HEK293 (cell line): ENCODE data around the gene TGFB3.
A peak's percentile ranks its signal among the peaks of the same experiment; 100 is the strongest.

Experiments used
- BCL11A ChIP-seq: fragments of 450-650 bp; formaldehyde crosslinking; IDR thresholded peaks from 2 replicates; pipeline ENCODE4 v1.5.1; 2016; ENCODE audit warnings: low read depth, missing biosample characterization, missing genetic modification characterization
- IKZF3 ChIP-seq: fragments of 450-650 bp; IDR thresholded peaks from 2 replicates; pipeline ENCODE4 v1.5.0; 2018; ENCODE audit warnings: missing biosample characterization, mild to moderate bottlenecking, missing genetic modification characterization, moderate library complexity
- KLF7 ChIP-seq: fragments of 450-650 bp; formaldehyde crosslinking; IDR thresholded peaks from 2 replicates; pipeline ENCODE4 v1.5.1; 2016; ENCODE audit warnings: missing biosample characterization, missing genetic modification characterization, borderline replicate concordance
- PRDM1 ChIP-seq: fragments of 450-650 bp; formaldehyde crosslinking; IDR thresholded peaks from 2 replicates; pipeline ENCODE4; 2016; ENCODE audit warnings: missing biosample characterization, missing genetic modification characterization
- SETDB1 ChIP-seq: IDR thresholded peaks from one replicate; pipeline ENCODE4 v1.6.1; 2017; ENCODE audit warnings: mild to moderate bottlenecking, low read length, moderate library complexity, mixed read lengths; ENCODE audit not compliant: insufficient read length
- SP3 ChIP-seq: fragments of 450-650 bp; formaldehyde crosslinking; IDR thresholded peaks from 2 replicates; pipeline ENCODE4 v1.5.1; 2016; ENCODE audit warnings: missing biosample characterization, missing genetic modification characterization
- SP7 ChIP-seq: fragments of 450-650 bp; formaldehyde crosslinking; IDR thresholded peaks from 2 replicates; pipeline ENCODE4 v1.5.1; 2016; ENCODE audit warnings: missing biosample characterization, missing genetic modification characterization
- TRIM28 ChIP-seq: IDR thresholded peaks from 2 replicates; pipeline ENCODE4 v1.6.1; 2011; ENCODE audit warnings: low read length, control low read depth, borderline replicate concordance
- ZBTB1 ChIP-seq: fragments of 450-650 bp; formaldehyde crosslinking; IDR thresholded peaks from 2 replicates; pipeline ENCODE4 v1.5.1; 2016; ENCODE audit warnings: missing biosample characterization, missing genetic modification characterization
- ZBTB48 ChIP-seq: fragments of 450-650 bp; formaldehyde crosslinking; IDR thresholded peaks from 2 replicates; pipeline ENCODE4 v1.5.1; 2016; ENCODE audit warnings: missing biosample characterization, missing genetic modification characterization
- ZBTB7A ChIP-seq: fragments of 450-650 bp; formaldehyde crosslinking; IDR thresholded peaks from 2 replicates; pipeline ENCODE4 v1.5.1; 2016; ENCODE audit warnings: low read depth, missing biosample characterization, missing genetic modification characterization
- ZFP3 ChIP-seq: fragments of 450-650 bp; formaldehyde crosslinking; IDR thresholded peaks from 2 replicates; pipeline ENCODE4 v1.5.1; 2016; ENCODE audit warnings: low read depth, missing biosample characterization, missing genetic modification characterization
- ZFP41 ChIP-seq: fragments of 450-650 bp; formaldehyde crosslinking; IDR thresholded peaks from 2 replicates; pipeline ENCODE4 v1.5.1; 2016; ENCODE audit warnings: missing biosample characterization, missing genetic modification characterization, borderline replicate concordance
- ZNF114 ChIP-seq: fragments of 450-650 bp; formaldehyde crosslinking; IDR thresholded peaks from 2 replicates; pipeline ENCODE4 v1.5.0; 2017; ENCODE audit warnings: missing biosample characterization, missing genetic modification characterization
- ZNF175 ChIP-seq: fragments of 450-650 bp; formaldehyde crosslinking; IDR thresholded peaks from 2 replicates; pipeline ENCODE4 v1.5.1; 2016; ENCODE audit warnings: missing biosample characterization, missing genetic modification characterization
- ZNF214 ChIP-seq: fragments of 450-650 bp; formaldehyde crosslinking; IDR thresholded peaks from 2 replicates; pipeline ENCODE4 v1.5.1; 2017; ENCODE audit warnings: missing biosample characterization, mild to moderate bottlenecking, missing genetic modification characterization, borderline replicate concordance
- ZNF239 ChIP-seq: fragments of 450-650 bp; formaldehyde crosslinking; IDR thresholded peaks from 2 replicates; pipeline ENCODE4 v1.5.1; 2016; ENCODE audit warnings: missing biosample characterization, missing genetic modification characterization
- ZNF324 ChIP-seq: fragments of 450-650 bp; formaldehyde crosslinking; IDR thresholded peaks from 2 replicates; pipeline ENCODE4 v1.5.1; 2016; ENCODE audit warnings: missing biosample characterization, missing genetic modification characterization
- ZNF394 ChIP-seq: fragments of 450-650 bp; formaldehyde crosslinking; IDR thresholded peaks from 2 replicates; pipeline ENCODE4 v1.5.1; 2016; ENCODE audit warnings: missing biosample characterization, missing genetic modification characterization, mild to moderate bottlenecking, moderate library complexity, borderline replicate concordance
- ZNF48 ChIP-seq: fragments of 450-650 bp; formaldehyde crosslinking; IDR thresholded peaks from 2 replicates; pipeline ENCODE4 v1.5.1; 2016; ENCODE audit warnings: missing biosample characterization, missing genetic modification characterization
- ZNF529 ChIP-seq: fragments of 450-650 bp; formaldehyde crosslinking; IDR thresholded peaks from 2 replicates; pipeline ENCODE4 v1.5.1; 2017; ENCODE audit warnings: missing genetic modification characterization, missing biosample characterization; ENCODE audit not compliant: insufficient replicate concordance
- ZNF596 ChIP-seq: fragments of 450-650 bp; IDR thresholded peaks from 2 replicates; pipeline ENCODE4 v1.5.0; 2018; ENCODE audit warnings: missing biosample characterization, mild to moderate bottlenecking, missing genetic modification characterization, moderate library complexity
- ZNF658 ChIP-seq: fragments of 450-650 bp; formaldehyde crosslinking; IDR thresholded peaks from 2 replicates; pipeline ENCODE4; 2016; ENCODE audit warnings: missing biosample characterization, missing genetic modification characterization
- ZNF677 ChIP-seq: fragments of 450-650 bp; IDR thresholded peaks from 2 replicates; pipeline ENCODE4 v1.5.0; 2018; ENCODE audit warnings: missing biosample characterization, mild to moderate bottlenecking, missing genetic modification characterization, moderate library complexity
- ZNF707 ChIP-seq: fragments of 450-650 bp; formaldehyde crosslinking; IDR thresholded peaks from 2 replicates; pipeline ENCODE4 v1.5.1; 2016; ENCODE audit warnings: missing biosample characterization, missing genetic modification characterization
- ZNF76 ChIP-seq: fragments of 450-650 bp; formaldehyde crosslinking; IDR thresholded peaks from 2 replicates; pipeline ENCODE4; 2016; ENCODE audit warnings: low read depth, missing biosample characterization, missing genetic modification characterization, borderline replicate concordance
- ZNF777 ChIP-seq: fragments of 450-650 bp; formaldehyde crosslinking; IDR thresholded peaks from 2 replicates; pipeline ENCODE4 v1.5.1; 2017; ENCODE audit warnings: missing biosample characterization, missing genetic modification characterization, borderline replicate concordance
- TF ChIP-seq, protein P1 (sequence below): fragments of 450-650 bp; formaldehyde crosslinking; IDR thresholded peaks from 2 replicates; pipeline ENCODE4 v1.5.1; 2016; ENCODE audit warnings: missing biosample characterization, missing genetic modification characterization
- TF ChIP-seq, protein P2 (sequence below): fragments of 450-650 bp; formaldehyde crosslinking; IDR thresholded peaks from 2 replicates; pipeline ENCODE4 v1.5.1; 2016; ENCODE audit warnings: missing biosample characterization, missing genetic modification characterization
- TF ChIP-seq, protein P3 (sequence below): fragments of 450-650 bp; formaldehyde crosslinking; IDR thresholded peaks from 2 replicates; pipeline ENCODE4 v1.5.1; 2016; ENCODE audit warnings: missing biosample characterization, missing genetic modification characterization, borderline replicate concordance
- TF ChIP-seq, protein P4 (sequence below): fragments of 450-650 bp; formaldehyde crosslinking; IDR thresholded peaks from 2 replicates; pipeline ENCODE4; 2016; ENCODE audit warnings: missing biosample characterization, missing genetic modification characterization
- TF ChIP-seq, protein P5 (sequence below): fragments of 450-650 bp; formaldehyde crosslinking; IDR thresholded peaks from 2 replicates; pipeline ENCODE4 v1.5.1; 2016; ENCODE audit warnings: missing biosample characterization, missing genetic modification characterization, borderline replicate concordance

The TGFB3 gene

DNA sequence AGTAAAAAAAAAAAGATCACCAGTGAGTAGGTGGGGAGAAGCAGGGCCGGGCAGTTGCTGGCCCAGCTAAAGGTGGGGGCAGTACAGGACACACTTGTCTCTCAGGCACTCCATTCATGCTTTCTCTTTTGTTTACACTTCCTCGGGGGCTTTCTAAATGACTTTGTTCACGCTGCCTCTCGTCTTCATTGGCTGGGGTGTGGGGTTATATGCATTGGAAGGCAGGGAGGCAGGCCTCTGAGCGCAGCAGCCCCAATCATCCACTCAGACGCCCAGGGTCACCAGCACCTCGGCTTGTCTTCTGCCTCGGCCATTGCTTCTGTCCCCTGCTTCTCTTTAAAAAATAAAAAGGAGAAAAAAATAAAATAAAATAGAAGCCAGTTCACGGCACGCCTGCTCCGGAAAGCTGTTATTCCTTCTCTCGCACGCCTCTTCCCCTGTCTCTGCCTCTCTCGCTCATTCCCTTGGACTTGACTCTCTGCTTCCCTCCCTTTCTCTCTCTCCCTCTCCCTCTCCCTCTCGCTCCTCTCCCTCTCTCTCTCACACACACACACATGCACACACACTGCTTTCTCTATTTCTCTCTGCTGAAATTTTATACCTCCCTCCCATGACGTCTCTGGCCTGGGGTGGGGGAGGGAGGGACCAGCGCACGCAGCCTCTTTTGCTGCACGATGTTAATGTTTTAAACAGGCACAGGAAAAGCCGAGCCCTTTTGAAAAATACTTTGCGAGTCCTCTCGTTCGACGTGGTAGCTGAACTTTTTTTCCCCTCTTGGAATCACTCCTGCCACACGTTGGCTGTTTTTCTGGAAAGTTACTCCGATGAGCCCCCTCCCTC lies at the start of gene TGFB3 (continued):
- no peak; the same call in 1 of the 2 replicates for TF ChIP-seq ZNF394
- TF ChIP-seq ZNF596 (tag by site-specific recombination): peak; percentile 80
- TF ChIP-seq ZNF529 (tag by site-specific recombination): no peak
- no peak for TF ChIP-seq ZNF48 (tag by site-specific recombination)
- TF ChIP-seq, protein P1, sequence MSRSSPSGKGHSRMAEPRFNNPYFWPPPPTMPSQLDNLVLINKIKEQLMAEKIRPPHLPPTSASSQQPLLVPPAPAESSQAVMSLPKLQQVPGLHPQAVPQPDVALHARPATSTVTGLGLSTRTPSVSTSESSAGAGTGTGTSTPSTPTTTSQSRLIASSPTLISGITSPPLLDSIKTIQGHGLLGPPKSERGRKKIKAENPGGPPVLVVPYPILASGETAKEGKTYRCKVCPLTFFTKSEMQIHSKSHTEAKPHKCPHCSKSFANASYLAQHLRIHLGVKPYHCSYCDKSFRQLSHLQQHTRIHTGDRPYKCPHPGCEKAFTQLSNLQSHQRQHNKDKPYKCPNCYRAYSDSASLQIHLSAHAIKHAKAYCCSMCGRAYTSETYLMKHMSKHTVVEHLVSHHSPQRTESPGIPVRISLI (tag by site-specific recombination): no peak
- TF ChIP-seq ZBTB1 (tag by site-specific recombination): no peak
- TF ChIP-seq IKZF3 (tag by site-specific recombination): peak; percentile 48; the same call in 1 of the 2 replicates
- TF ChIP-seq ZNF114 (tag by site-specific recombination): no peak
- TF ChIP-seq ZBTB7A (tag by site-specific recombination): peak; percentile 49; the same call in 1 of the 2 replicates
- no peak for TF ChIP-seq ZNF677 (tag by site-specific recombination)
- peak; percentile 76 for TF ChIP-seq KLF7 (tag by site-specific recombination)
- peak; percentile 71 for TF ChIP-seq ZNF76 (tag by site-specific recombination)
- peak; percentile 77; the same call in 1 of the 2 replicates for TF ChIP-seq ZNF324 (tag by site-specific recombination)
- TF ChIP-seq ZNF214 (tag by site-specific recombination): no peak
- peak; percentile 87 for TF ChIP-seq SP7
- no peak for TF ChIP-seq TRIM28
- no peak for TF ChIP-seq ZFP41 (tag by site-specific recombination)
- no peak for TF ChIP-seq SETDB1
- TF ChIP-seq, protein P2, sequence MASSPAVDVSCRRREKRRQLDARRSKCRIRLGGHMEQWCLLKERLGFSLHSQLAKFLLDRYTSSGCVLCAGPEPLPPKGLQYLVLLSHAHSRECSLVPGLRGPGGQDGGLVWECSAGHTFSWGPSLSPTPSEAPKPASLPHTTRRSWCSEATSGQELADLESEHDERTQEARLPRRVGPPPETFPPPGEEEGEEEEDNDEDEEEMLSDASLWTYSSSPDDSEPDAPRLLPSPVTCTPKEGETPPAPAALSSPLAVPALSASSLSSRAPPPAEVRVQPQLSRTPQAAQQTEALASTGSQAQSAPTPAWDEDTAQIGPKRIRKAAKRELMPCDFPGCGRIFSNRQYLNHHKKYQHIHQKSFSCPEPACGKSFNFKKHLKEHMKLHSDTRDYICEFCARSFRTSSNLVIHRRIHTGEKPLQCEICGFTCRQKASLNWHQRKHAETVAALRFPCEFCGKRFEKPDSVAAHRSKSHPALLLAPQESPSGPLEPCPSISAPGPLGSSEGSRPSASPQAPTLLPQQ (tag by site-specific recombination): peak; percentile 81
- TF ChIP-seq, protein P3, sequence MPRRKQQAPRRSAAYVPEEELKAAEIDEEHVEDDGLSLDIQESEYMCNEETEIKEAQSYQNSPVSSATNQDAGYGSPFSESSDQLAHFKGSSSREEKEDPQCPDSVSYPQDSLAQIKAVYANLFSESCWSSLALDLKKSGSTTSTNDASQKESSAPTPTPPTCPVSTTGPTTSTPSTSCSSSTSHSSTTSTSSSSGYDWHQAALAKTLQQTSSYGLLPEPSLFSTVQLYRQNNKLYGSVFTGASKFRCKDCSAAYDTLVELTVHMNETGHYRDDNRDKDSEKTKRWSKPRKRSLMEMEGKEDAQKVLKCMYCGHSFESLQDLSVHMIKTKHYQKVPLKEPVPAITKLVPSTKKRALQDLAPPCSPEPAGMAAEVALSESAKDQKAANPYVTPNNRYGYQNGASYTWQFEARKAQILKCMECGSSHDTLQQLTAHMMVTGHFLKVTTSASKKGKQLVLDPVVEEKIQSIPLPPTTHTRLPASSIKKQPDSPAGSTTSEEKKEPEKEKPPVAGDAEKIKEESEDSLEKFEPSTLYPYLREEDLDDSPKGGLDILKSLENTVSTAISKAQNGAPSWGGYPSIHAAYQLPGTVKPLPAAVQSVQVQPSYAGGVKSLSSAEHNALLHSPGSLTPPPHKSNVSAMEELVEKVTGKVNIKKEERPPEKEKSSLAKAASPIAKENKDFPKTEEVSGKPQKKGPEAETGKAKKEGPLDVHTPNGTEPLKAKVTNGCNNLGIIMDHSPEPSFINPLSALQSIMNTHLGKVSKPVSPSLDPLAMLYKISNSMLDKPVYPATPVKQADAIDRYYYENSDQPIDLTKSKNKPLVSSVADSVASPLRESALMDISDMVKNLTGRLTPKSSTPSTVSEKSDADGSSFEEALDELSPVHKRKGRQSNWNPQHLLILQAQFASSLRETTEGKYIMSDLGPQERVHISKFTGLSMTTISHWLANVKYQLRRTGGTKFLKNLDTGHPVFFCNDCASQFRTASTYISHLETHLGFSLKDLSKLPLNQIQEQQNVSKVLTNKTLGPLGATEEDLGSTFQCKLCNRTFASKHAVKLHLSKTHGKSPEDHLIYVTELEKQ (tag by site-specific recombination): peak; percentile 70; the same call in 1 of the 2 replicates
- peak; percentile 65; the same call in 1 of the 2 replicates for TF ChIP-seq BCL11A
- no peak for TF ChIP-seq ZNF777 (tag by site-specific recombination)
- TF ChIP-seq ZFP3 (tag by site-specific recombination): no peak
- peak; percentile 99 for TF ChIP-seq PRDM1 (tag by site-specific recombination)
- TF ChIP-seq, protein P4, sequence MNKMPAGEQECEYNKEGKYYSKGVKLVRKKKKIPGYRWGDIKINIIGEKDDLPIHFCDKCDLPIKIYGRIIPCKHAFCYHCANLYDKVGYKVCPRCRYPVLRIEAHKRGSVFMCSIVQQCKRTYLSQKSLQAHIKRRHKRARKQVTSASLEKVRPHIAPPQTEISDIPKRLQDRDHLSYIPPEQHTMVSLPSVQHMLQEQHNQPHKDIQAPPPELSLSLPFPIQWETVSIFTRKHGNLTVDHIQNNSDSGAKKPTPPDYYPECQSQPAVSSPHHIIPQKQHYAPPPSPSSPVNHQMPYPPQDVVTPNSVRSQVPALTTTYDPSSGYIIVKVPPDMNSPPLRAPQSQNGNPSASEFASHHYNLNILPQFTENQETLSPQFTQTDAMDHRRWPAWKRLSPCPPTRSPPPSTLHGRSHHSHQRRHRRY: no peak
- TF ChIP-seq ZNF175 (tag by site-specific recombination): no peak
- peak; percentile 86 for TF ChIP-seq ZBTB48 (tag by site-specific recombination)
- TF ChIP-seq SP3: peak; percentile 49; the same call in 1 of the 2 replicates
- no peak for TF ChIP-seq ZNF658 (tag by site-specific recombination)
- TF ChIP-seq, protein P5, sequence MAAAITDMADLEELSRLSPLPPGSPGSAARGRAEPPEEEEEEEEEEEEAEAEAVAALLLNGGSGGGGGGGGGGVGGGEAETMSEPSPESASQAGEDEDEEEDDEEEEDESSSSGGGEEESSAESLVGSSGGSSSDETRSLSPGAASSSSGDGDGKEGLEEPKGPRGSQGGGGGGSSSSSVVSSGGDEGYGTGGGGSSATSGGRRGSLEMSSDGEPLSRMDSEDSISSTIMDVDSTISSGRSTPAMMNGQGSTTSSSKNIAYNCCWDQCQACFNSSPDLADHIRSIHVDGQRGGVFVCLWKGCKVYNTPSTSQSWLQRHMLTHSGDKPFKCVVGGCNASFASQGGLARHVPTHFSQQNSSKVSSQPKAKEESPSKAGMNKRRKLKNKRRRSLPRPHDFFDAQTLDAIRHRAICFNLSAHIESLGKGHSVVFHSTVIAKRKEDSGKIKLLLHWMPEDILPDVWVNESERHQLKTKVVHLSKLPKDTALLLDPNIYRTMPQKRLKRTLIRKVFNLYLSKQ (tag by site-specific recombination): no peak
- no peak for TF ChIP-seq ZNF239
- TF ChIP-seq ZNF707 (tag by site-specific recombination): no peak
